B cell (primary cell): ENCODE measurements around the gene TUBA1A. TPM values are rescaled to one million over a fixed set of nuclear protein-coding genes. Genes with fewer than 3 reads are reported as not detected.

Source experiments
- ATAC-seq: fragments of 200-7000 bp; cut with Tn5 transposase; one replicate; pipeline ENCODE4 v1.10.0; 2021; ENCODE audit warnings: low read depth, mild to moderate bottlenecking, moderate number of reproducible peaks, moderate library complexity
- CTCF ChIA-PET: fragments of 350-600 bp; sonication (Branson Sonifier 250); formaldehyde crosslinking; loops from one replicate; lab custom pipeline; 2021; ENCODE audit warnings: antibody characterized with exemption, inconsistent platforms; lab: Charles Lee
- POLR2A ChIA-PET: fragments of 350-600 bp; sonication (Branson Sonifier 250); formaldehyde crosslinking; loops from one replicate; lab custom pipeline; 2021; ENCODE audit warnings: antibody characterized with exemption; lab: Charles Lee
- DNase-seq: peaks from one replicate; pipeline ENCODE4 v3.0.0; 2013
- H2AFZ ChIP-seq: 2 replicates; pipeline ENCODE4 v1.6.1; 2012; ENCODE audit warnings: mild to moderate bottlenecking, low read depth, low read length; ENCODE audit not compliant: insufficient read depth, poor library complexity, severe bottlenecking
- H3K27ac ChIP-seq, 2 donors: 1 replicate in 1 of 2; 2 replicates in 1 of 2; pipeline ENCODE4 v1.5.1; 2012 to 2013; ENCODE audit warnings: low read length in 2 of 2, mild to moderate bottlenecking in 2 of 2, moderate library complexity in 1 of 2
- H3K27me3 ChIP-seq, 4 experiments: fragments of 200-600 bp in 1 of 4; sonication (generic) in 1 of 4; replicated peaks in 1 of 4; 1 replicate in 2 of 4; 2 replicates in 2 of 4; pipeline versions ENCODE4 v1.6.1 to v1.7.0; 2013 to 2016; ENCODE audit warnings: low read length in 3 of 4, mild to moderate bottlenecking in 2 of 4, mixed read lengths in 1 of 4, moderate library complexity in 1 of 4; ENCODE audit not compliant: insufficient read depth in 4 of 4, control insufficient read depth in 3 of 4; ENCODE audit errors: control extremely low read depth in 1 of 4
- H3K36me3 ChIP-seq, 2 experiments: replicated peaks in 1 of 2; 1 replicate in 1 of 2; 2 replicates in 1 of 2; pipeline versions ENCODE4 v1.6.1 to v1.7.1; 2013; ENCODE audit warnings: low read length in 1 of 2; ENCODE audit not compliant: insufficient read depth in 2 of 2, control insufficient read depth in 1 of 2; ENCODE audit errors: control extremely low read depth in 1 of 2, extremely low read depth in 1 of 2
- H3K4me1 ChIP-seq, 2 donors: fragments of 200-600 bp in 1 of 2; sonication (generic) in 1 of 2; 1 replicate in 1 of 2; 2 replicates in 1 of 2; pipeline versions ENCODE4 v1.5.1 to v1.6.1; 2013 to 2017; ENCODE audit warnings: low read length in 2 of 2; ENCODE audit not compliant: control insufficient read depth in 2 of 2, insufficient read depth in 2 of 2
- H3K4me2 ChIP-seq: replicated peaks from 2 replicates; pipeline ENCODE3; 2012; ENCODE audit warnings: mild to moderate bottlenecking, low read depth, low read length; ENCODE audit not compliant: poor library complexity, severe bottlenecking
- H3K4me3 ChIP-seq, 5 experiments: fragments of 200-600 bp in 1 of 5; sonication (generic) in 1 of 5; 1 replicate in 3 of 5; 2 replicates in 2 of 5; pipeline versions ENCODE4 v1.5.1 to v1.7.0; 2011 to 2016; ENCODE audit warnings: low read length in 4 of 5, mild to moderate bottlenecking in 4 of 5, low read depth in 2 of 5, control low read depth in 1 of 5, moderate library complexity in 1 of 5; ENCODE audit not compliant: insufficient read depth in 1 of 5; ENCODE audit errors: control extremely low read depth in 1 of 5, extremely low read depth in 1 of 5
- H3K79me2 ChIP-seq: fragments of 200-600 bp; sonication (generic); one replicate; pipeline ENCODE4 v1.6.0; 2016; ENCODE audit warnings: low read length; ENCODE audit not compliant: control insufficient read depth, insufficient read depth
- H3K9ac ChIP-seq: fragments of 200-600 bp; sonication (generic); 2 replicates; pipeline ENCODE4 v1.6.1; 2017; ENCODE audit warnings: mild to moderate bottlenecking, low read length, moderate library complexity
- H3K9me3 ChIP-seq, 3 donors: one replicate each; pipeline versions ENCODE4 v1.6.1 to v1.7.1; 2013; ENCODE audit warnings: low read length in 2 of 3; ENCODE audit not compliant: control insufficient read depth in 2 of 3, insufficient read depth in 1 of 3; ENCODE audit errors: control extremely low read depth in 1 of 3
- H4K20me1 ChIP-seq: 2 replicates; pipeline ENCODE4 v1.6.0; 2012; ENCODE audit warnings: mild to moderate bottlenecking, low read length; ENCODE audit not compliant: insufficient read depth, control insufficient read depth, poor library complexity, severe bottlenecking
- H3K27ac Mint-ChIP-seq: one replicate; pipeline ENCODE4 v1.8.0; 2021; ENCODE audit warnings: mixed read lengths
- H3K27me3 Mint-ChIP-seq: one replicate; pipeline ENCODE4 v1.8.0; 2021; ENCODE audit warnings: mixed read lengths
- H3K4me1 Mint-ChIP-seq: one replicate; pipeline ENCODE4 v1.8.0; 2021; ENCODE audit warnings: mixed read lengths
- H3K4me3 Mint-ChIP-seq: one replicate; pipeline ENCODE4 v1.8.0; 2021; ENCODE audit warnings: mixed read lengths
- H3K9me3 Mint-ChIP-seq: one replicate; pipeline ENCODE4 v1.8.0; 2022; ENCODE audit warnings: mixed read lengths; ENCODE audit not compliant: insufficient read depth
- CTCF ChIP-seq: fragments of 200-600 bp; IDR thresholded peaks from one replicate; pipeline ENCODE4 v1.8.0; 2022; ENCODE audit warnings: antibody characterized with exemption, mild to moderate bottlenecking
- EZH2 ChIP-seq: IDR thresholded peaks from 2 replicates; pipeline ENCODE4 v1.6.1; 2012; ENCODE audit warnings: borderline replicate concordance, low read depth, mild to moderate bottlenecking, moderate library complexity, low read length; ENCODE audit not compliant: insufficient read depth, poor library complexity, severe bottlenecking
- WGBS: methylation state at CpG from one replicate; pipeline ENCODE4 v1.1.5; 2013; ENCODE audit warnings: missing lambda C conversion rate; ENCODE audit not compliant: insufficient coverage; 5-methylcytosine and 5-hydroxymethylcytosine counted together
- intact Hi-C: fragments of 100-400 bp; cut with micrococcal nuclease; formaldehyde crosslinking; loops from one replicate; pipeline ENCODE4 v1.10.0; 2022
- polyA plus RNA-seq: library from polyadenylated mRNA; depleted of rRNA; stranded (reverse); fragments of >200 nt; gene quantifications from 2 replicates; pipeline ENCODE4 v1.2.3, GENCODE V29; 2012
- total RNA-seq, 2 donors: library from RNA; stranded (reverse); fragments of 120-200 nt in 1 of 2; gene quantifications; 1 replicate in 1 of 2; 2 replicates in 1 of 2; pipeline versions ENCODE4 v1.2.3 to v1.2.4, GENCODE V29; 2013 to 2022

TUBA1A gene
- total and polyA plus RNA-seq, 2 donors (not counting 1 experiment from before 2014, with no cell fraction given) = 137 to 880 TPM

- no peak for TF ChIP-seq EZH2
- TF ChIP-seq CTCF = no peak
- peak overlapping the region; percentile 47 for H3K4me3 Mint-ChIP-seq
- H3K27me3 ChIP-seq = no peaks in the 10 kb centered on the region
- H3K4me1 Mint-ChIP-seq = peaks cover 15% of the 10 kb centered on the region
- intact Hi-C loops = loop anchor here (1.0 to 5.0 kb wide), 8 partner anchors 11 to 922 kb away; partner anchors contain the start of genes COX14, KMT2D, LMBR1L and TUBA1C
- peak overlapping the region; percentile 93 for H3K4me2 ChIP-seq
- no peaks in the 10 kb centered on the region for H3K27me3 Mint-ChIP-seq
- no CpG with 5 or more reads among the region's 12 CpGs for WGBS
- peak overlapping the region; percentile 99 for H3K27ac Mint-ChIP-seq
- peaks cover 2 to 22% of the 10 kb centered on the region in 2 experiments for H3K36me3 ChIP-seq
- ATAC-seq = no peak
- H4K20me1 ChIP-seq = peaks cover 22% of the 10 kb centered on the region
- CTCF ChIA-PET = interaction anchor here (0.6 to 4.4 kb wide), 10 partner anchors 25 to 622 kb away, joined by 3 to 60 read pairs (median 4); partner anchors contain the start of gene TUBA1B
- H3K9me3 Mint-ChIP-seq = no peaks in the 10 kb centered on the region
- peak overlapping the region; percentile 57 to 98 (median 84) for H3K4me3 ChIP-seq
- H3K79me2 ChIP-seq = peaks cover 20% of the 10 kb centered on the region
- peak overlapping the region; percentile 94 to 99 for H3K27ac ChIP-seq
- H3K9ac ChIP-seq = peak overlapping the region; percentile 100
- peak overlapping the region; percentile 67 for H2AFZ ChIP-seq
- DNase-seq = no peak
- no peaks in the 10 kb centered on the region for H3K9me3 ChIP-seq
- POLR2A ChIA-PET = interaction anchor here (0.5 to 5.0 kb wide), 4 partner anchors 9 to 75 kb away, joined by 3 to 110 read pairs (median 6); partner anchors contain the start of genes TUBA1B and TUBA1C
- H3K4me1 ChIP-seq = peaks cover 12 to 14% of the 10 kb centered on the region in 2 donors
Measured at GRCh38 chr12:49189731-49190716, 1.1 kb upstream of the TUBA1A start.
